ENCODE data around the gene COPA. TPM values are rescaled to one million over a fixed set of nuclear protein-coding genes. Genes with fewer than 3 reads are reported as not detected.
"Not testable (repeated sequence)": the region's sequence is repeated elsewhere in the genome, so short reads cannot be mapped to it uniquely, and the experiment has no call there.

The COPA gene
- total and polyA plus RNA-seq, 12 donors, result 48.2 to 122 (median 109) TPM

GRCh38 chr1:160291248-160292220 lies 51.5 kb downstream of the COPA start:
- WGBS, 2 donors, result 42 to 43% methylated on average over 11 of the region's 11 CpGs
- DNase-seq, result peak; percentile 24 to 65
- no peaks in the 10 kb centered on the region for H3K27me3 ChIP-seq
- ATAC-seq, result peak; percentile 57 to 90 (median 87)
- peak; percentile 69 to 87 (median 81) for TF ChIP-seq CTCF (IDR thresholded peaks at IDR 0.05)
- peak overlapping the region in 1 of 10 donors; percentile 2 for H3K27ac ChIP-seq
- H3K36me3 ChIP-seq, result peaks cover 4 to 91% (median 75%) of the 10 kb centered on the region in 9 donors
- H3K9me3 ChIP-seq, result no peaks in the 10 kb centered on the region
- H3K4me3 ChIP-seq, result no peak overlapping the region
- intact Hi-C loops (cut with DNase I), result loop anchor here in 8 of 10 donors (1.0 to 10.0 kb wide), 9 partner anchors 36 to 194 kb away; partner anchors contain the start of genes CASQ1 (in 3 of the 8) and IGSF8 (in 1 of the 8)
- peaks cover 0 to 5% (median 0%) of the 10 kb centered on the region in 9 donors for H3K4me1 ChIP-seq

GRCh38 chr1:160287769-160288168 lies 55.3 kb downstream of the COPA start:
- DNase-seq; H3K27me3 ChIP-seq; H3K4me3 ChIP-seq; intact Hi-C loops (cut with DNase I); ATAC-seq; H3K9me3 ChIP-seq; H3K27ac ChIP-seq: not testable (repeated sequence)
- WGBS, 2 donors, result 94% methylated on average over 12 of the region's 12 CpGs
- Histone ChIP-seq H3K4me1 (peaks cover 9 to 30% (median 20%) of the 10 kb centered on the region in 9 donors), H3K36me3 (peaks cover 4 to 56% (median 40%) of the 10 kb centered on the region in 9 donors)

- H3K27me3 ChIP-seq, result no peaks in the 10 kb centered on the region
- peaks cover 9 to 28% (median 20%) of the 10 kb centered on the region in 9 donors for H3K4me1 ChIP-seq
- no peak for TF ChIP-seq CTCF (IDR thresholded peaks at IDR 0.05)
- no peak for DNase-seq
- peaks cover 0 to 56% (median 41%) of the 10 kb centered on the region in 9 donors for H3K36me3 ChIP-seq
- H3K27ac ChIP-seq, result peak overlapping the region in 1 of 10 donors; percentile 92
- 83 to 87% methylated on average over 23 of the region's 23 CpGs for WGBS, 2 donors
- H3K4me3 ChIP-seq, result peak overlapping the region in 9 of 10 donors; percentile 69 to 98 (median 82)
- H3K9me3 ChIP-seq, result no peaks in the 10 kb centered on the region
- intact Hi-C loops (cut with DNase I), result loop anchor here in 1 of 10 donors (2.0 kb wide), 1 partner anchor 177 kb away; no protein-coding TSS in a partner anchor
- no peak for ATAC-seq
Measured at GRCh38 chr1:160285506-160285905, 57.5 kb downstream of the COPA start.

DNA sequence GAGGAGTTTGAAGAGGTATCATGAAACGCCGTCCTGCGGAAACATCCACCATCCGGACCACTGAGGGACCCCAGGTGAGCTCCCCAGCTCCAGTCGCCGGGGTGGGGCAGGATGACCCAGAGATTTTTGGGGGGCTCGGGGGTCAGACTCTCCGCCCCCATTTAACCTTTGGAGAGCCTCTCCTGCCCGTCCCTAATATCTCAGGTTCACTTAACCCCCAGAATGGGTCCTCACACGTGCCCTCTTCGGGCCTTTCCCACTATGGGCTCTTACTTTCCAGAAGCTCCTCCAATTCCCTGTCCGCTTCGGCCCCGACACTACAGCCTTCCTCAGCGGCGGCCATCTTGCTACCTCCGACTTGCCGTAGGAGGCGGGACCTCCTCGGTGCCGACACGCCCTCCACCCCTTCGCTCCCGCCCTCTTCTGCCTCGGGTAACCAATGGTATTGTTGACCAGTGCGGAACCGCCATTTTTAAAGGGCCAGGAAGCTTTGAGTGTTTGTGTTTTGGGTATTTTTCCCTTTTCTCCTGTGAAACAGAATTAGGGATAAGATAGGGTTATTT lies 58.2 kb downstream of the COPA start, which contains the start of gene PEX19:
Gene PEX19, minus strand, starts transcription at position 352 of the 563 bp plus-strand sequence. Its CDS starts 9 bp downstream, at position 343.
- ATAC-seq, result peak; percentile 98 to 100 (median 100)

More for the DNA sequence above, 58.2 kb downstream of the COPA start, which contains the start of gene PEX19:
- Histone ChIP-seq H3K27me3 (no peaks in the 10 kb centered on the region), H3K4me3 (peak within 1 kb of the TSS; percentile 68 to 98 (median 80)), H3K27ac (peak within 1 kb of the TSS; percentile 30 to 92 (median 82)), H3K9me3 (no peaks in the 10 kb centered on the region), H3K4me1 (peaks cover 9 to 28% (median 20%) of the 10 kb centered on the region in 9 donors), H3K36me3 (peaks cover 0 to 56% (median 41%) of the 10 kb centered on the region in 9 donors)
- DNase-seq, result peak; percentile 93 to 94
- intact Hi-C loops (cut with DNase I), result loop anchor here in 1 of 10 donors (2.0 kb wide), 1 partner anchor 176 kb away; no protein-coding TSS in a partner anchor
- 0% methylated on average over 27 of the region's 27 CpGs for WGBS, 2 donors
- TF ChIP-seq CTCF (IDR thresholded peaks at IDR 0.05), result peak in 1 of 9 donors; percentile 14

All from heart right ventricle (tissue), 16 donors.